Endometrial microvascular endothelial cells (primary cell): ENCODE measurements around the gene ESD. TPM values are rescaled to one million over a fixed set of nuclear protein-coding genes. Genes with fewer than 3 reads are reported as not detected.

Source experiments
- in situ Hi-C: cut with HindIII; loops from 2 replicates; pipeline ENCODE4 v1.10.0; 2017; ENCODE audit warnings: low sequenced_read_pairs, low pct_unique_long_range_greater_than_20kb; ENCODE audit errors: inconsistent ontology term
- total RNA-seq: library from RNA; depleted of rRNA; stranded (reverse); fragments of >200 nt; gene quantifications from one replicate; pipeline ENCODE4 v1.2.3, GENCODE V29; 2015; ENCODE audit errors: inconsistent ontology term

The ESD gene
- total RNA-seq, 1 donor from 2014 or later: 211 TPM

DNA sequence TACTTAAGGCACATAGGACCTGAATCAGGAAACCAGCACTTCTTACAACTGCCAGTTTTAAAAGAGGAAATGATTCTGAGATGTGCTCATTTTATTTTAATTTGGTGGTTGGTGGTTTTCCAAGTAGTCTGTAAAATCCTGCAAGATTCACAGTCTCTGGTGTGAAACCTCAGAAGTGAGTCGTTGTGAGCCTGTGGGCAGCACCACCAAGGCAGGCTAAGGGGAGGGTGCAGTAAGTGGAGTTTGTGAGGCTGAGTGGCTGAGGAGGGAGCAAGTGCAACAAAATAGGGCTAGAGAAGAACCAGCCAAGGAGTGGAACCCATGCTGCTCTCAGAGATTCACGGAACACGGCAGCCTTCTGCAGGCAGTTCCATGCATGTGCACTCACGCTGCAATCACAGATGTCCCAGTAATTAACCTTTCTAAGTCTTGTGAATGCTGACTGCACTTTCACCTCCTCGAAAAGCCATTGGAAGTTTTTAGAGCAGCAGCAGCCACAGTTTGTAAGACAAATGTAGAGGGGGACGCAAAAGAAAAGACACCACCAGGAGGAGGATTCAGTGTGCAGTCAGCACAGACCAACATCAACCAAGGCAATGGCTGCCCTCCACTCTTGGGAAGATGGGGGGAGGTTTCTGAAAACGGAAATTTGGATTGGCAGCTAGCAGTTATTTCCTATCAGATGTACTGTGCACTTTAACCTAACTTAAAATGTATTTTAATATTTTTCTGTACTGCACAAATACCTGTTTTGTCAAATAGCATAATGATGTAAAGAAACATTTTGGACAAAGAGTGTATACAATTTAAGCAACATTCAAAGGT is 44.9 kb downstream of the ESD start:
- in situ Hi-C loops: no loop called here

- in situ Hi-C loops: no loop called here
These were observed 47.0 kb downstream of the ESD start for GRCh38 chr13:46749951-46750350.

DNA sequence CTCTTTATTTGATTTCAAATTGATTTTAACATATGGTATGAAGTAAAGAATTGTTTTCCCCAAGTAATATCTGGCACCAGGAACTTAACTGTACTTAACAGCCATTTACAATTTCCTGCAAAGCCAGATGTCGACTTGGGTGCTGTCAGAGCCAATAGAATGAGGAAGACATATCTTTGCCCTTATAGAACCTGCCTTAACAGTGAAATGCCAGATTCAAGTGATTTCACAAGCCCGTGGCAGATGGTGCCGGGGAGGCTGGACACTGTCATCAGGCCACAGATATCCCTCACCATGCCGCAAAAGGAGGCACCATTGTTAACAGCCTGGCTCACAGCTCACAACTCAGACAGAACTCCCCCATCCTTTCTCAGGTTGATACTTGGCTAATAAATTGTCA is 48.7 kb downstream of the ESD start:
- in situ Hi-C loops: no loop called here

GRCh38 chr13:46747031-46747820 is 49.7 kb downstream of the ESD start:
- in situ Hi-C loops: no loop called here

- in situ Hi-C loops: no loop called here
These were observed 51.3 kb downstream of the ESD start for GRCh38 chr13:46745706-46746105.

DNA sequence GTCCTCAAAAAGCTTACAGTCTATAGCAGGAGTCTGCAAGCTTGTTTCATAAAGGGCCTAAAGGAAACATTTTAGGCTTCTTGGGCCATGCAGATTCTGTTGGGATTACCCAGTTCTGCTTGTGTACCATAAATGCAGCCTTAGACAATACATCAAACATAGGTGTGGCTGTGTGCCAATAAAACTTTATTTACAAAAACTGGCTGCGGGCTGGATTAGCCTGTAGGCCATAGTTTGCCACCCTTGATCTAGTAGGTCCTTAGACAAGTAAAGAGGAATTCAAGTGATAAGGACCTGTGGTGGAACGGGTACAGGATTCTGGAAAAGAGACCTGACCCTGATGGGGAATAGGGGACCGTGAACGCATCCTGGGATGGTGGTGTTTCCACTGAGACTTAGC is 51.9 kb downstream of the ESD start:
- in situ Hi-C loops: no loop called here

- in situ Hi-C loops: no loop called here
These were observed 53.8 kb downstream of the ESD start for GRCh38 chr13:46743191-46743590.

DNA sequence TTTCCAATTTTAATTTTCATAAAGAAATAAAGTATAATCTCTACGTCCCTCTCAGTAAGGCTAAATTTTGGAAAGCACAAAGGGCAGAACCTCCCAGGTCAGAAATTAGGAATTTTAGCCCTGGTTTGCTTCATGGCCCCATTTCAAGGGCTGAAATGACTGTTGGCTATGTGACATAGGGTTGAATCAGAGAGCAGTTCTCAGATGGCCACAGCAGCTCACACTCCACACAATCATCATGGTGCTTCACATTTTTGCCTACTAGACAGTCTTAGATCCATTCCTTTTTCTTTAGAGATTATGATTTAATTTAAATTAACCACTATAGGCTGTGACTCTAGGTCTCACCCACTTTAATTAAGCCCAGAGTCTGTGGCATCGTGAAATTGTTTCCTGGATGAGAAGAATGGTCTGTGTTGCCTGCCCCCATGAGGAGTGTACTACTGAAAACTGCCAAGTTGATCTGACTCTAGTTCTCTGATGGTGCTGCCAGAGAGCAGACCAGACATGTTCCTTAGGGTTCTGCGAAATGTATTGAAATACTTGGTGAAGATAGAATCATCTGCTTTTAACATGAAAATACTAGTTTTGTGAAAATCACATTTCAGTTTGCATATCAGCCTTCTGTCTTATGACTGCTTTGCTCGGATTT is 57.4 kb downstream of the ESD start:
- in situ Hi-C loops: no loop called here

DNA sequence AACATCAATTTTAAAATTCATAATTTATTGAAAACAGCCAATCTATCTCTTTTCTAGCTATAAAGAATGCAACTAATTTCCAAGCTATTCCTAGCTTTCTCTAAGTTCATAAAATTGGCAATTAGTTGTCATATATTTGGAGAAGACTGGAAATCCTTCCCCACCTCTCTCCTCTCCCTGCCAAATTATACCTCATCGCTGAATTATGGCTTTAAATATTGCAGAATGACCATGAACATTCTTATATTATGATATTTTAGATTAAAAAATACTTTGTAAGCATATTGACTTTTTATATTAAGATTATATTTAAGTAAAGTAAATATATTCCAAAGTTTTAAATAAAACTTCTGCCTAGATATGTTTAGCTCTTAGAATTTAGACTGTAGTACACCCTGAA is 58.2 kb downstream of the ESD start:
- in situ Hi-C loops: no loop called here

- in situ Hi-C loops: no loop called here
These were observed 58.9 kb downstream of the ESD start for GRCh38 chr13:46738055-46738454.

DNA sequence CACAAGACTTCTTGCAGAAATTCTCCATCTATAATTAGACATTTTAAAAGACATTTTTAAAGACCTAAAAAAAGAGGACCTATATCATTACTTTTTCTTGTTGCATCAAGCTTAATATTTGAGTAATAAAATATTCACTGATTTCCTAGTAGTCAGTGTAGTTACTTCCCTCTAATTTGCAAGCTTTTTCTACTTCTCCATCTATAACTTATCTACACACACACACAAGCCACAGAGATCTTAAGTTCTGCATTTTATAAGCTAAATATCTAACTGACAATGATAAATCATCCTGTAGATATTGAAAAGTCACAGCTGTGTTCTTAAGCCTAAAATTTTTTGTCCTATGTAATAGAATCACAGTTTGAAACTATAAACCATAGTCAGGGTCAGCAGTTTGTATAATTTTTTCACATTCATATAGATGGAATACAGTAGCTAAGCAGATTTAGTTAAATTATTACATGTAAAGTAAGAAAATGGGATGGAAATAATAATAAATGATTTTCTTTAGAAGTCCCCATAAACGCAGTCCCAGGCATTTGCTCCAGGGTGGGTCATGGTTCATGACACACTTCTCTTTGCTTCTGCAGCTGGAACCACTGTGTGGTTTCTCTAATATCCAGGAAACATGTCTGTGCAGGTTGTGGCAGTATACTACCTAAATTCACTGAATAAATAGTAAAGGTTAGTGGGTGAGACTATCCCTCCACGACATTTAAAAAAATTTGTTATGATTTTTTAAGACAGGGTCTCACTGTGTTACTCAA is 60.2 kb downstream of the ESD start:
- in situ Hi-C loops: no loop called here

DNA sequence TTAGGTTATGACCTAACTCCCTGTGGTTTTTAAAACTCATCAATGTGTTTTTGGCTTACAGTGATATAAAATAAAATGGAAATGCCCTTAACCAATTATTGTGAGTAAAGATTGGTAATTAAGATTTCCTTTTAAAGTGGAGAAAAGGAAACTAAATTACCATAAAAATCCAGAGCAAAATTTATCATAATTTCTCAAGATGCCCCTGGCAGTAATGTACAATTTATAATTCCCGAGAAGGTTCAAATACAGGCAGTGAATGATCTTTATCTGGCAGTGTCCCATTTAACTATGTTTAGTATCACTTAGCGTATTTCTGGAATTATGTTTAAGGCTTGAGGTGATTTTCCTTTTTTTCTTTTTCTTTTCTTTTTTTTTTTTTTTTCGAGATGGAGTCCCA is 61.5 kb downstream of the ESD start:
- in situ Hi-C loops: no loop called here

DNA sequence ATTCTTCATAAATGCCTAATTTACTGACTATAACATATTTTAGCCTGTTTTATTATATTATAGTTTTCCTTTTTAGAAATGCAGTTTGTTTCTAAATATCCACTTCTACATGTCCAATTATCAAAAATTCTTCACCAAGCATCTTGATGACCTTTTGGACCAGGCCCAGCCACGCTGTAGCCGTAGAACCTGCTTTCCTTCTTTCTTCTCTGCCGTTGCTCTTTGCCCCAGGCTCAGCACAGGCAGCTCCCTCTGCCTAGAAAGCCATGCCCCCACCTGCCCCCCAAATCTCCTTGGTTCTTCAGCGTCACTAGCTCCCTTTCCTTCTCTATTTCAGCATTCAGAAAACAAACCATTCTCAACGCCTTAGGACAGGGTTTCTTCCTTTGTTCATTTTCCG is 65.4 kb downstream of the ESD start:
- in situ Hi-C loops: no loop called here

DNA sequence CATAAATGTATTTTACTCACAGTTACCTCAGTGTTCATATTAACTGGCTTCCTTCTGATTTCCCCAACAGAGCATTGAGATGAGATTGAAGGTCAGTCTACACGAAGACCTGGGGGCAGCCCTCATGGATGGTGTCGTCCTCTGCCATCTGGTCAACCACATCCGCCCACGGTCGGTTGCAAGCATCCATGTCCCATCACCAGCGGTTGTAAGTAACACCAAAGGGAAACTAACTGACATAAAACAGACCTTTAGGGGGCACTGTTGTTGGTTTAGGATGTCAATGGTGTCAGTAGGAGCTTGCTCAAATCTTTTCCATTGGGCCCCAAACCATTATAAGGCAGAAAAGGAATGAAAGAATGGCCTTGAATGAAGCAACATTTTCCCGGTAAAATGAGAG is 68.2 kb downstream of the ESD start:
- in situ Hi-C loops: no loop called here

GRCh38 chr13:46726347-46726746 is 70.6 kb downstream of the ESD start:
- in situ Hi-C loops: no loop called here
